ENCODE measurements around the gene RPN1. TPM values are rescaled to one million over a fixed set of nuclear protein-coding genes. Genes with fewer than 3 reads are reported as not detected.
A peak's percentile ranks its signal among the peaks of the same experiment; 100 is the strongest.

Gene RPN1
- total RNA-seq, 1 donor, result 473 TPM

- Histone ChIP-seq H3K9me3 (ENCODE audit: low read depth, low read length) (no peaks in the 10 kb centered on the region), H3K4me3 (ENCODE audit: insufficient read depth, low read length) (no peak overlapping the region), H3K4me1 (ENCODE audit: insufficient read depth, low read length) (no peaks in the 10 kb centered on the region), H3K4me2 (ENCODE audit: insufficient read depth, low read length) (no peak overlapping the region), H3K79me2 (ENCODE audit: insufficient read depth, low read length) (no peaks in the 10 kb centered on the region), H3K27ac (ENCODE audit: low read depth, low read length) (no peak overlapping the region), H2AFZ (ENCODE audit: low read length) (no peak overlapping the region), H3K27me3 (ENCODE audit: insufficient read depth, low read length) (no peaks in the 10 kb centered on the region), H4K20me1 (ENCODE audit: insufficient read depth, low read length) (no peaks in the 10 kb centered on the region), H3K36me3 (ENCODE audit: insufficient read depth, low read length) (no peaks in the 10 kb centered on the region)
- no peak for TF ChIP-seq CTCF (IDR thresholded peaks at IDR 0.05; ENCODE audit: extremely low read depth, low read depth, low read length)
- peak; percentile 78 for DNase-seq (ENCODE audit: insufficient read length, low spot score, missing footprints)
Measured at GRCh38 chr3:128603811-128604775, 46.5 kb downstream of the RPN1 start.

- Histone ChIP-seq H3K27ac (ENCODE audit: low read depth, low read length) (no peak overlapping the region), H3K4me3 (ENCODE audit: insufficient read depth, low read length) (no peak overlapping the region), H3K79me2 (ENCODE audit: insufficient read depth, low read length) (no peaks in the 10 kb centered on the region), H2AFZ (ENCODE audit: low read length) (no peak overlapping the region), H3K27me3 (ENCODE audit: insufficient read depth, low read length) (no peaks in the 10 kb centered on the region), H3K4me1 (ENCODE audit: insufficient read depth, low read length) (peaks cover 2% of the 10 kb centered on the region), H3K4me2 (ENCODE audit: insufficient read depth, low read length) (no peak overlapping the region), H3K36me3 (ENCODE audit: insufficient read depth, low read length) (no peaks in the 10 kb centered on the region), H3K9me3 (ENCODE audit: low read depth, low read length) (no peaks in the 10 kb centered on the region), H4K20me1 (ENCODE audit: insufficient read depth, low read length) (no peaks in the 10 kb centered on the region)
- DNase-seq (ENCODE audit: insufficient read length, low spot score, missing footprints), result no peak
- no peak for TF ChIP-seq CTCF (IDR thresholded peaks at IDR 0.05; ENCODE audit: extremely low read depth, low read depth, low read length)
Measured at GRCh38 chr3:128603313-128603712, 47.3 kb downstream of the RPN1 start.

- DNase-seq (ENCODE audit: insufficient read length, low spot score, missing footprints), result peak; percentile 87
- H3K27ac ChIP-seq (ENCODE audit: low read depth, low read length), result no peak overlapping the region
Measured at GRCh38 chr3:128598884-128599664, 51.5 kb downstream of the RPN1 start.

More at GRCh38 chr3:128598884-128599664, 51.5 kb downstream of the RPN1 start:
- H3K9me3 ChIP-seq (ENCODE audit: low read depth, low read length), result no peaks in the 10 kb centered on the region
- H3K4me1 ChIP-seq (ENCODE audit: insufficient read depth, low read length), result peaks cover 9% of the 10 kb centered on the region
- H2AFZ ChIP-seq (ENCODE audit: low read length), result no peak overlapping the region
- H3K4me2 ChIP-seq (ENCODE audit: insufficient read depth, low read length), result no peak overlapping the region
- H3K36me3 ChIP-seq (ENCODE audit: insufficient read depth, low read length), result no peaks in the 10 kb centered on the region
- H3K79me2 ChIP-seq (ENCODE audit: insufficient read depth, low read length), result no peaks in the 10 kb centered on the region
- no peak for TF ChIP-seq CTCF (IDR thresholded peaks at IDR 0.05; ENCODE audit: extremely low read depth, low read depth, low read length)
- no peaks in the 10 kb centered on the region for H4K20me1 ChIP-seq (ENCODE audit: insufficient read depth, low read length)
- no peak overlapping the region for H3K4me3 ChIP-seq (ENCODE audit: insufficient read depth, low read length)
- H3K27me3 ChIP-seq (ENCODE audit: insufficient read depth, low read length), result no peaks in the 10 kb centered on the region

Measured in osteoblast (primary cell).